ENCODE results near the gene MMP12. TPM values are rescaled to one million over a fixed set of nuclear protein-coding genes. Genes with fewer than 3 reads are reported as not detected.
"Not testable (repeated sequence)": the region's sequence is repeated elsewhere in the genome, so short reads cannot be mapped to it uniquely, and the experiment has no call there.

MMP12 gene
- not detected for total RNA-seq

DNA sequence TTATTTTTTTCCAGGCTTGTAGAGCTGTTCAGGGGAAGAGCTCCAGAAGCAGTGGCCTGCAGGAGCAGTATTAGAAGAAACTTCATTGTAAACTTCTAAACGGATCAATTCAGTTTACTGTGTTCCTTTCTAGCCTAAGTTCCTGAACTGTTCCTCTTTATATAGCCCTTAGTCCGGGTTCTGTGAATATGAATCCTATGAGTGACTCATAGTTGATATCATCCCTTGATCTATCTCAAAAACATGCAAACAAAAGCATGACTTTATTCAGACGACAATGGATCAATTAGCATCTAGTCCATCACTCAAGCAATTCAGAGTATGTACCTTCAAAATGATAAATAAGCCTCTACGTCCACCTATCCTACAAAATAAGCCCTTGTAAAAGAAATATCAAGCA, at the start of gene MMP12:
Gene MMP12, minus strand, starts transcription at position 131 of the 400 bp plus-strand sequence. Its CDS starts 45 bp downstream, at position 86.
- H3K4me3 Mint-ChIP-seq: no peak within 1 kb of the TSS
- no peaks in the 10 kb centered on the region for H3K9me3 Mint-ChIP-seq
- H3K36me3 Mint-ChIP-seq (ENCODE audit: insufficient read depth): no peaks in the 10 kb centered on the region
- DNase-seq (no peak), ATAC-seq (no peak)
- H3K4me1 Mint-ChIP-seq (ENCODE audit: low read depth): no peaks in the 10 kb centered on the region
- no peaks in the 10 kb centered on the region for H3K27me3 Mint-ChIP-seq (ENCODE audit: low read depth)

DNA sequence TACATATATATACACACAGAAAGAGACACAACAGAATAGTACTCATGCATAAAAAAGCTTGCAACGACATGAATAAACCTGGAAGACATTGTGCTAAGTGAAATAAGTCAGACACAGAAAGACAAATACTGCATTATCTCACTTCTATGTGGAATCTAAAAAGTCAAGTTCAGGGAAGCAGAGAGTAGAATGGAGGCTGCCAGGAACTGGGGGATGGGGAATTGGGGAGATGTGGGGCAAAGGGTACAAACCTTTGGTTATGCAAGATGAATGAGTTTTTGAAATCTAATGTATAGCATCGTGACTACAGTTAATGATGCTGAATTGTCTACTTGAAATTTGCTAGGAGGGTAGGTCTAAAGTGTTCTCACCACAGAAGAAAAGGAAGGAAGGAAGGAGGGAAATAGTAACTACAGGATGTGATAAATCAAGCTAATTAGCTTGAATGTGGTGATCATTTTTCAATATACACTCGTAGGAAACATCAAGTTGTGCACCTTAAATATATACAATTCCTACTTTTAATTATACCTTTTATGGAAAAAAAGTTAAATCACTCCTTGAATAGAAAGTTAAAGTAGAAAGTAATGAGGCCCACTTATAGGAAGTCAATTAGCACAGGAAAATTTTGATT, 46.9 kb upstream of the MMP12 start:
- no peak overlapping the region for H3K4me3 Mint-ChIP-seq
- peaks cover 13% of the 10 kb centered on the region for H3K27me3 Mint-ChIP-seq (ENCODE audit: low read depth)
- no peaks in the 10 kb centered on the region for H3K9me3 Mint-ChIP-seq
- ATAC-seq: no peak
- no peak for DNase-seq
- H3K4me1 Mint-ChIP-seq (ENCODE audit: low read depth): peaks cover 5% of the 10 kb centered on the region
- H3K36me3 Mint-ChIP-seq (ENCODE audit: insufficient read depth): no peaks in the 10 kb centered on the region

DNA sequence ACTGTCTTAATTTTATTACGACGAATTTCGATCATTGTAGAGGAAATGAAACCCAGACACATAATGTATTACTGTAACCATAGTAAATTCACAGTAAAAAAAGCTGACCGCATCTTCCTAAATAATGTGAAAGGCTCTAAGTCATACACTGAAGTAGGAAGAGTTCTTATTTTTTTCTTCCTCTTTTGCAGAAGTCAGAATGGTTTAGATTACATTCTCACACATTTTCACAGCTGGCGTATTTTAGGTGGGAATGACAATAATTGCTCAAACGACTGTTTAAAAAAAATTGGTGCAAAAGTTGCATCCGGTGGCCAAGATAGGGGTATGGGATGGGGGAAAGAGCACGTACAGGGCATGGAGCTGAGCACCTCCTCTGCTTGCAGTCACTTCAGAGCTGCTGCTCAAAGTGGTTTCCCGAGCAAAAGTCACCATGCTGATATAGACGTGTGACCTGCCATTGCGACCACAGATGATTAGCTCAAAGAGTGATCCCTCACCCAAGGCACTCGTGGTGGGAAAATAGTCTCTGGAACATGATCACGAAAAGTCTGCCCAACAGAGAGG, 45.4 kb upstream of the MMP12 start:
- H3K9me3 Mint-ChIP-seq: no peaks in the 10 kb centered on the region
- ATAC-seq (no peak), DNase-seq (no peak)
- H3K36me3 Mint-ChIP-seq (ENCODE audit: insufficient read depth): no peaks in the 10 kb centered on the region
- peaks cover 5% of the 10 kb centered on the region for H3K4me1 Mint-ChIP-seq (ENCODE audit: low read depth)
- peaks cover 9% of the 10 kb centered on the region for H3K27me3 Mint-ChIP-seq (ENCODE audit: low read depth)
- no peak overlapping the region for H3K4me3 Mint-ChIP-seq

DNA sequence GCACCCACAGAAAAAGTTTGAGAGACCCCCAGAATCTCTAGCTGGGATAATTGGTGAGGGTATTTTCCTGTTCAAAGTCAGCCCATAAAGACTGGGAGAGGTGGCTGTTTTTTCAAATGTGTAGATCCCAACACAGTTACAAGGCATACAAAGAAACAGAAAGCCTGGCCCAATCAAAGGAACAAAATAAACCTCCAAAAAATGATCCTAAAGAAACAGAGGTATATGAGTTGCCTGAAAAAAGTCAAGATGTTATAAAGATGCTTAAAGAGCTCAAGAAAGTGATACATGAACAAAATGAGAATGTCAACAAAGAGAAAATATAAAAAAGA, 40.2 kb upstream of the MMP12 start:
- no peaks in the 10 kb centered on the region for H3K36me3 Mint-ChIP-seq (ENCODE audit: insufficient read depth)
- peaks cover 4% of the 10 kb centered on the region for H3K27me3 Mint-ChIP-seq (ENCODE audit: low read depth)
- no peak for ATAC-seq
- peaks cover 2% of the 10 kb centered on the region for H3K4me1 Mint-ChIP-seq (ENCODE audit: low read depth)
- no peak for DNase-seq
- no peak overlapping the region for H3K4me3 Mint-ChIP-seq
- no peaks in the 10 kb centered on the region for H3K9me3 Mint-ChIP-seq

DNA sequence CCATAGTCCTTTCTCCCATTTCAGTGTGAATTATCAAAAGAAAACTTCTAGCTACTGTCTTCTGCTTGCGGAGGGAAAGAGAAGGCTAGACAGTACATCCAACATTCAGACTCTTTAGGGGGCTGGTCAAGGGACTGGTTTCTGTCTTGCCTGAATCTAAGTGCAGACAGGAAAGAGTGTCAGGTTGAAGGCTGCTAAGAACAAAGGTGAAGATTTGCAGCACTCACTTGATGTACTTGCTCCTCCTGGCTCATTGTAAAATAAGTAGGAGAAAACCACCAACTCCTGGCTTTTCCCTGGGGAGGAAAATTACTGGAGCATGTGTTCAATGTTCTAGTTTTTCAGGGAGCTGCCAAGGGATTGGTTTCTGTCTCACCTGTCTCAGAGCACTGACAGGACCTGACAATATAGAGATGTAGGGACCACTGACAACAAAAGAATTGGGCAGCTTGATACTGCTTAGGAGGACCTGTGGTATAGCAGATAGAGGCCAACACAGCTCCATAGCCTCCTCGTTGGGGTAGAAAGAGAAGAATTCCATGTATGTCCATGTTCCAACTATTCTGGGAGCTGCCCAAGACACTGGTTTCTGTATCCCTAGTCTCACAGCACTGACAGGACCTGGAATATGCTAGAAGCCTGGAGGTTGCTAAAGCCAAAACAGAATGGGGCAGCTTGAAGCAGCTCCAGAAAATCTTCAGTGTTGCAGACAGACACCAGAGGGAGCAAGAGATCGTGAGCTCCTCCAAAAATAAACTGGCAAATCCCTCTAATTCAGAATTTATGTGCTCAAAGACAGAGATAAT, 39.7 kb upstream of the MMP12 start:
- no peak for DNase-seq
- peaks cover 4% of the 10 kb centered on the region for H3K27me3 Mint-ChIP-seq (ENCODE audit: low read depth)
- ATAC-seq: no peak
- no peaks in the 10 kb centered on the region for H3K9me3 Mint-ChIP-seq
- no peaks in the 10 kb centered on the region for H3K4me1 Mint-ChIP-seq (ENCODE audit: low read depth)
- H3K4me3 Mint-ChIP-seq: no peak overlapping the region
- H3K36me3 Mint-ChIP-seq (ENCODE audit: insufficient read depth): no peaks in the 10 kb centered on the region

DNA sequence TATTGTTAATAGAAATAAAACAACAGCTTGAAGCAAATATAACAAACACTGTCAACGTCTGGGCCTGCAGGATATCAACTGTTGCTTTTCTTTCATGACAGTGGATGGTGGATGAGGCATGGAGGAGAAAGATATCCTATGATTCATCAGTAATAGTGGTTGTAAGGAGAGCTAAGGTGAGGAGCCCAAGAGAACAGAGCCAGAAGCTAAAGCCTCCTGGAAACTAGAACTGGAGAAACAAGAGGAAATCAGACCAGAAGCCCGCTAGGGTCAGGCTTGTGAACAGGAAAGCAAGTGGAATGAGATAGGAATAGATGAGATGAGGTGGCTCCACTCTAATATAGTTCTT, 37.7 kb upstream of the MMP12 start:
- Mint-ChIP-seq H3K9me3 (no peaks in the 10 kb centered on the region), H3K36me3 (ENCODE audit: insufficient read depth) (no peaks in the 10 kb centered on the region), H3K4me1 (ENCODE audit: low read depth) (no peaks in the 10 kb centered on the region), H3K4me3 (no peak overlapping the region), H3K27me3 (ENCODE audit: low read depth) (peaks cover 8% of the 10 kb centered on the region)
- DNase-seq: no peak
- ATAC-seq: no peak

DNA sequence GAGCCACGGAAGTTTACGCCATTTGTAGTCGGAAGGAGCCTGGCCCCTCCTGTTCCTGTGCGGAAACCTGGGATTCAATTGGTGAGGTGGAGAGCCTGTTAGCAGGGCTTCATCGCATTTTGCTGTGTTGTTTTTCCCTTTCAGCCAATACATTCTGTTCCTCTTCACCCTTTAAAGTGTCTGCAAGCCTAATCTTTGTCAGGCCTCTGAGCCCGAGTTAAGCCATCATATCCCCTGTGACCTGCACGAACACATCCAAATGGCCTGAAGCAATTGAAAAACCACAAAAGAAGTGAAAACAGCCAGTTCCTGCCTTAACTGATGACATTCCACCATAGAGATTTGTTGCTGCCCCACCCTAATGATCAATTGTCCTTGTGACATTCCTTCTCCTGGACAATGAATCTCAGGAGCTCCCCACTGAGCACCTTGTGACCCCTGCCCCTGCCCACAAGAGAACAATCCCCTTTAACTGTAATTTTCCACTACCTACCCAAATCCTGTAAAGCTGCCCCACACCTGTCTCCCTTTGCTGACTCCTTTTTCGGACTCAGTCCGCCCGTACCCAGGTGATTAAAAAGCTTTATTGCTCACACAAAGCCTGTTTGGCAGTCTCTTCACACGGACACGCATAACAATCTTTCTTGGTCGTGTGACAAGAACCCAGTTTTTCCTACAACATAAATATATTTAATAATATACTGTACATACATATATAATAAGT, 37.1 kb upstream of the MMP12 start:
- DNase-seq (no peak), ATAC-seq (no peak)
- Mint-ChIP-seq H3K27me3 (ENCODE audit: low read depth) (peaks cover 7% of the 10 kb centered on the region), H3K36me3 (ENCODE audit: insufficient read depth) (no peaks in the 10 kb centered on the region), H3K9me3 (no peaks in the 10 kb centered on the region), H3K4me3 (no peak overlapping the region), H3K4me1 (ENCODE audit: low read depth) (no peaks in the 10 kb centered on the region)

DNA sequence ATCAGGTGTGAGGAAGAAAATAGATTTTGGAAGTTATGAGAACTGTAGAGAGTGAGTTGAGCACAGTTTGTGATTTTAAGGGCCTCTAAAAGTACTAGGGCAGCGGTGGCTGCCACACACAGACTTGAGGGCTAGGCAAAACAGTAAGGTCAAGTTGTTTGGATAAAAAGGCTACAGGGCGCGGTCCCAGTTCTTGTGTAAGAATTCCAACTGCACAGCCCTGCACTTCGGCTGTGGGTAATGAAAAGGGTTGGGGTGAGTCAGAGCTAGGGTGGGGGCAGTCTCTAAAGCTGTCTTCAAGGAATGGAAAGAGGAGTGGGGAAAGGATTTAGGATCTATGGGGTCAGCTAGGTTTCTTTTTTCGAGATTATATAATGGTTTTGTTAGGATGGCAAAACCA, 31.1 kb upstream of the MMP12 start:
- H3K4me3 Mint-ChIP-seq; H3K4me1 Mint-ChIP-seq (ENCODE audit: low read depth); ATAC-seq: not testable (repeated sequence)

DNA sequence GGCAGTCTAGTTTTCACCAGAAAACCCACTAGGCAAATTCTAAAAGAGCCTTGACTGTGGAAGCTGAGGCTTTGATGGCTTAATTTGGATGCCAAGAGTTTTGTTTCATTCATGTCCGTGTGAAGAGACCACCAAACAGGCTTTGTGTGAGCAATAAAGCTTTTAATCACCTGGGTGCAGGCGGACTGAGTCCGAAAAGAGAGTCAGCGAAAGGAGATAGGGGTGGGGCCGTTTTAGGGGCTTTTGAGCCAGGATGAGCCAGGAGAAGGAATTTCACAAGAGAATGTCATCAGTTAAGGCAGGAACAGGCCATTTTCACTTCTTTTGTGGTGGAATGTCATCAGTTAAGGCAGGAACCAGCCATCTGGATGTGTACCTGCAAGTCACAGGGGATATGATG, 29.1 kb upstream of the MMP12 start:
- H3K4me3 Mint-ChIP-seq; ATAC-seq; DNase-seq; H3K36me3 Mint-ChIP-seq (ENCODE audit: insufficient read depth); H3K4me1 Mint-ChIP-seq (ENCODE audit: low read depth); H3K9me3 Mint-ChIP-seq; H3K27me3 Mint-ChIP-seq (ENCODE audit: low read depth): not testable (repeated sequence)

More for the DNA sequence above, 31.1 kb upstream of the MMP12 start:
- DNase-seq; H3K36me3 Mint-ChIP-seq (ENCODE audit: insufficient read depth); H3K9me3 Mint-ChIP-seq; H3K27me3 Mint-ChIP-seq (ENCODE audit: low read depth): not testable (repeated sequence)

DNA sequence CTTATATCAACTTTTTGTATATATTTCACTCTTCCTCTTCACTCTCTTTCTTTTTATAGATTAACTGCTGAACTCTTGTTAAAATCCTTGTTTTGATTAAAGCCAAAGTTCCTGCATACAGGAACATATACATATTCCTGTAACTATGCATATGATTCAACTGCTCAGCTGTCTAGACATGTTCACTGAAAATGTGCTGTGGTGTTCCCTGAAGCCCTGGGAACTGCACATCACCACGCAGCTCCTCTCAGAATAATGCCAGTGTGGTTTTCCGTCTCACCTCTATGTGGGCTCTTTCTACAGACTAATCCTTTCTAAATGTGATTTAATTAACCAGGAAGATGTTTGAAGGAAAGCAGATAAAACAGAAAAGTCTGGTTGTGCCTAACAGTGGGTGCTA, 25.6 kb upstream of the MMP12 start:
- Mint-ChIP-seq H3K36me3 (ENCODE audit: insufficient read depth) (no peaks in the 10 kb centered on the region), H3K4me3 (no peak overlapping the region), H3K9me3 (peaks cover 4% of the 10 kb centered on the region), H3K4me1 (ENCODE audit: low read depth) (no peaks in the 10 kb centered on the region), H3K27me3 (ENCODE audit: low read depth) (peaks cover 3% of the 10 kb centered on the region)
- DNase-seq: no peak
- ATAC-seq: no peak

DNA sequence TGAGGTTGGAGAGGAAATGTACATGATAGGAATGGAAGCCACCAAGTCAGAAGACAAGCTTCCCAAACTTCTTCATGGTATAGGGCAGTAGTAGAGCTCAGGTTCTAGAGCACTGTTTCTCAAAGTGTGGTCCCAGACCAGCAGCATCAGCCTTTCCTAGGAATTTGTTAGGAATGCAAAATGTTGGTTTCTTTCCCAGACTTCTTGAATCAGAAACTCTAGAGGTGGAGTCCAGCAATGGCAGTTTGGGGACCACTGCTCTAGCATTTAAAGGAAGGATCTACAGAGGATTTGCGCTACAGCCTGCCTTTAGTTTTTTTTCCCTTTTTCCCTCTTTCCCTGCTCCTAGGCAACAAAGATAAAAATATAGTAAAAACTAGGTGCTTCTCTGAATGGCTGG, 17.0 kb upstream of the MMP12 start:
- peaks cover 7% of the 10 kb centered on the region for H3K27me3 Mint-ChIP-seq (ENCODE audit: low read depth)
- no peak overlapping the region for H3K4me3 Mint-ChIP-seq
- no peak for ATAC-seq
- H3K36me3 Mint-ChIP-seq (ENCODE audit: insufficient read depth): no peaks in the 10 kb centered on the region
- H3K9me3 Mint-ChIP-seq: peaks cover 15% of the 10 kb centered on the region
- H3K4me1 Mint-ChIP-seq (ENCODE audit: low read depth): no peaks in the 10 kb centered on the region
- DNase-seq: no peak

DNA sequence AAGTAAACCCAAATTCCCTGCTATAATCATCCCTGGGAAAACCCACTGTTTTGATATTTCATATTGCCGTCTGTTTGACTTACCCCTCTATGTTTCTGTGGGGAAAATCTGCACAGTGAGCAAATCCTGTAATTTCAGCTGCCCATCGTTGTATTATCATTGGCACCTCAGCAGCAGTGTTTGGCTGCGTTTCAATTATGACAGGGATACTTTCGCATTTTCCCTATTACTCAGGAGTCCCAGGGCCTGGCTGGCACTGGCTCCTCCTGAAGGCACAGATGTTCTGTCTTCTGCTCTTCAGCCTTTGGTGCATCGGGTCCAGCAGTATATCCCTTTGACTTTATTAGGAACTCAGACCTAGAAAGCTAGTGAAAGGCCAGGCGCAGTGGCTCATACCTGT, 12.2 kb upstream of the MMP12 start:
- no peaks in the 10 kb centered on the region for H3K36me3 Mint-ChIP-seq (ENCODE audit: insufficient read depth)

DNA sequence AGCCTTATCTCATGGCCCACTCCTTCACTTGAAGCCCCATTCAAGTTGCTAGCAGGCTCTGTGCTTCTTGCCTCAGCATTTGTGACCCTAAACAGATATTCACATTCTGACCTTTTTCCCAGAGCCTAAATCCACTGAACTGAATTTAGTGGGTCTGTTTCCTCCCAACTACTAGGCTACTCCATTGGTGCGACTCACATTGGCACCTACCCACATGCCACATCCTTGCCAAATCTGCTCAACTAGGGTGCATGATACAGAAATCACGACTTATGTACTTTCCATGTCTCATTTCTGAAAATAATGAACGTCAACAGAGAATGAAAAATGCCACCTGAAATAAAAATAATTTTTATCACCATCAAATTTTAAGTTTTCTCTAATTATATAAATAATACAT, 8.4 kb upstream of the MMP12 start:
- Mint-ChIP-seq H3K4me3 (no peak overlapping the region), H3K27me3 (ENCODE audit: low read depth) (peaks cover 1% of the 10 kb centered on the region), H3K36me3 (ENCODE audit: insufficient read depth) (no peaks in the 10 kb centered on the region), H3K4me1 (ENCODE audit: low read depth) (no peaks in the 10 kb centered on the region), H3K9me3 (no peaks in the 10 kb centered on the region)
- DNase-seq: no peak
- no peak for ATAC-seq

More for the DNA sequence above, 12.2 kb upstream of the MMP12 start:
- Mint-ChIP-seq H3K9me3 (peaks cover 3% of the 10 kb centered on the region), H3K4me1 (ENCODE audit: low read depth) (no peaks in the 10 kb centered on the region), H3K4me3 (no peak overlapping the region), H3K27me3 (ENCODE audit: low read depth) (peaks cover 5% of the 10 kb centered on the region)
- ATAC-seq (no peak), DNase-seq (no peak)

DNA sequence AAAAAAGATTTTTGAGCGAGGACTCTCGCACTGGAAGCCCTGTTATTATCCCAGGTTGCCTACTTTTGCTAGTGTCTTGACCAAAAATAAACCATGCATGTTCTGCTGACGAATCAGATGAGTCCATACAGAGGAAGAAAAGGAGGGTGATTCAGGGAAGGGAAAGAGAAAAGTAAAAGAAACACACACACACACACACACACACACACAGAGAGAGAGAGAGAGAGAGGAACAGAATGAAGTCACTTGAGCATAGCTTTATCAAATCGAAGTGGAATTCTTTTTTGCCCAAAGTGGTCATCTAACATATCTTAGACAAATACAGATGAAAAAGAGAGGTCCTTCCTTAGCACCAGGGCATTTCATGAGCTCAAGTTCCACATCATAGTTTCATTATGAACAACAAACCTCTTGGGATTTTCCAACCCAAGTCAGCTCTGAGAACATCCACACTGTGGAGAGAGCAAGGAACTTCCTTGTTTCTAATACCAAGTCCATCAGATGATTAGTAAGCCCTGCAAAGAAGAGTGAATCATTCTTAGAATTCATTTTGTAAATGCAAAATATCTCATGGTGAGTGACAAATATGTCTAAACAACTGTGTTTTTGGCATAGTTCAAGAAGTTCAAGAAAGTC, 7.7 kb upstream of the MMP12 start:
- ATAC-seq (no peak), DNase-seq (no peak)
- no peaks in the 10 kb centered on the region for H3K4me1 Mint-ChIP-seq (ENCODE audit: low read depth)
- H3K36me3 Mint-ChIP-seq (ENCODE audit: insufficient read depth): no peaks in the 10 kb centered on the region
- no peaks in the 10 kb centered on the region for H3K9me3 Mint-ChIP-seq
- no peak overlapping the region for H3K4me3 Mint-ChIP-seq
- H3K27me3 Mint-ChIP-seq (ENCODE audit: low read depth): peaks cover 1% of the 10 kb centered on the region

Data from activated T-cell treated with anti-CD3 and anti-CD28 coated beads, Interleukin-2, amount 50 U/mL, for 4 hours (primary cell).